DMS53 treated with DMSO at 0.1 percent for 48 hours (cell line): ENCODE measurements around the gene PHAF1.

Source experiments
- DNase-seq: peaks from one replicate; lab custom pipeline; 2025; ENCODE audit not compliant: unreplicated experiment; lab: John Stamatoyannopoulos, UW

The PHAF1 gene

GRCh38 chr16:67192781-67193361 is 83.1 kb downstream of the PHAF1 start:
- DNase-seq, result no peak

GRCh38 chr16:67193536-67193935 is 83.8 kb downstream of the PHAF1 start:
- DNase-seq, result no peak

GRCh38 chr16:67194260-67194659 is 84.5 kb downstream of the PHAF1 start:
- DNase-seq, result no peak

- DNase-seq, result no peak
Observed at GRCh38 chr16:67195676-67196075, 85.9 kb downstream of the PHAF1 start.

- DNase-seq, result no peak
Observed at GRCh38 chr16:67196881-67197280, 87.1 kb downstream of the PHAF1 start.

- DNase-seq, result no peak
Observed at GRCh38 chr16:67197704-67198103, 88.0 kb downstream of the PHAF1 start.
